GM18951 (cell line): ENCODE results near the gene RABL6.

Experiments used
- POLR2A ChIP-seq: IDR thresholded peaks from 4 replicates; pipeline ENCODE4 v1.6.1; 2011; ENCODE audit warnings: mild to moderate bottlenecking; ENCODE audit not compliant: insufficient read length, insufficient read depth; ENCODE audit errors: extremely low read depth
- in situ Hi-C: fragments of 300-500 bp; cut with MboI; formaldehyde crosslinking; loops from one replicate; pipeline ENCODE4 v1.12.0; 2022; ENCODE audit warnings: low sequenced_read_pairs, mixed read lengths, inconsistent platforms; ENCODE audit not compliant: unreplicated experiment

RABL6 gene

GRCh38 chr9:136851941-136852663 is 44.4 kb downstream of the RABL6 start, which contains the start of gene MAMDC4:
MAMDC4 (plus strand) TSS chr9:136852346; CDS start chr9:136852417, 71 bp downstream.
- TF ChIP-seq POLR2A: peak; percentile 27
- in situ Hi-C loops: no loop called here

GRCh38 chr9:136852664-136853595 is 45.2 kb downstream of the RABL6 start:
- in situ Hi-C loops: no loop called here
- no peak for TF ChIP-seq POLR2A

DNA sequence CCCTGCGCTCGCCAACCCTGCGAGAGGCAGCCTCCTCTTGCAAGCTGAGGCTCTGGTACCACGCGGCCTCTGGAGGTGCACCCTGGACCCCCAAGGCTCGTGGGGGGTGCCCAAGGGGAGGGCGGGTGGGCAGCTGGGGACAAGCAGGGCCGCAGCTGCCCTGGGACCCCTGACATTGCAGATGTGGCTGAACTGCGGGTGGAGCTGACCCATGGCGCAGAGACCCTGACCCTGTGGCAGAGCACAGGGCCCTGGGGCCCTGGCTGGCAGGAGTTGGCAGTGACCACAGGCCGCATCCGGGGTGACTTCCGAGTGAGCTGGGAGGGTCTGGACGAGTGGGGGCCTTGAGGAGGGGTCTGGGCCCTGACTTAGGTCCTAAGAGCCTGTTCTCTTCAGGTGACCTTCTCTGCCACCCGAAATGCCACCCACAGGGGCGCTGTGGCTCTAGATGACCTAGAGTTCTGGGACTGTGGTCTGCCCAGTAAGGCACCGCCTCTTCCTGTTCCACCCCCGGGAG is 45.9 kb downstream of the RABL6 start:
- TF ChIP-seq POLR2A: no peak
- in situ Hi-C loops: no loop called here

GRCh38 chr9:136854113-136854841 is 46.5 kb downstream of the RABL6 start:
- in situ Hi-C loops: no loop called here
- peak; percentile 6 for TF ChIP-seq POLR2A

GRCh38 chr9:136854842-136855460 is 47.2 kb downstream of the RABL6 start:
- TF ChIP-seq POLR2A: no peak
- in situ Hi-C loops: no loop called here

DNA sequence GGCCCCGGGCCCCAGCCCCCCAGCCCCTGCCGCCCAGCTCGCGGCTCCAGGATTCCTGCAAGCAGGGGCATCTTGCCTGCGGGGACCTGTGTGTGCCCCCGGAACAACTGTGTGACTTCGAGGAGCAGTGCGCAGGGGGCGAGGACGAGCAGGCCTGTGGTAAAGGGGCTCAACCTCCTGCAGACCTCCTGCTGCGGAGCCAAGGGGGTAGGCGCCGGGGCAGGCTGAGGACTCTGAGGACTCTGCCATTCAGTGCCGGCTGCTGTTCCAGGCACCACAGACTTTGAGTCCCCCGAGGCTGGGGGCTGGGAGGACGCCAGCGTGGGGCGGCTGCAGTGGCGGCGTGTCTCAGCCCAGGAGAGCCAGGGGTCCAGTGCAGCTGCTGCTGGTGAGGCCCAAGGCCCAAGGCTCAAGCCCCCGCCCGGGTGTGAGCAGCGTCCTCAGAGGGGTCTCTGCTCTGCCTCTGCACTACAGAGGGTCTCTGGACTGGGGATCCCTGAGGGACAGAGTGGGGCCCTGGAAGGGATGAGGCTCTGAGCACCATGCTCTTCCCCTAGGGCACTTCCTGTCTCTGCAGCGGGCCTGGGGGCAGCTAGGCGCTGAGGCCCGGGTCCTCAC is 47.8 kb downstream of the RABL6 start:
- no peak for TF ChIP-seq POLR2A
- in situ Hi-C loops: no loop called here

DNA sequence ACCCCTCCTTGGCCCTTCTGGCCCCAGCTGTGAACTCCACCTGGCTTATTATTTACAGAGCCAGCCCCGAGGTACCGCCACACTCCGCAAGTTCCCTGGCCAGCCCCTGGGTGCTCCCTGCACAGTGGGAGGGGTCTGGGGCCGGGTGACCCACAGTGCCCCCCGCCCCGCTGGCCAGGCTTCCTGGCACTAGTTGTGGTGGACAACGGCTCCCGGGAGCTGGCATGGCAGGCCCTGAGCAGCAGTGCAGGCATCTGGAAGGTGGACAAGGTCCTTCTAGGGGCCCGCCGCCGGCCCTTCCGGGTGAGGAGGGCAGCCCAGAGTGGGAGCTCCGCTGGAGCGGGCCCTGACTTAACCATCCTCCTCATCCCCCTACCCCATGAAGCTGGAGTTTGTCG is 48.3 kb downstream of the RABL6 start:
- no peak for TF ChIP-seq POLR2A

GRCh38 chr9:136856541-136857141 is 48.9 kb downstream of the RABL6 start:
- in situ Hi-C loops: no loop called here
- no peak for TF ChIP-seq POLR2A

More for the DNA sequence above, 48.3 kb downstream of the RABL6 start:
- in situ Hi-C loops: no loop called here

DNA sequence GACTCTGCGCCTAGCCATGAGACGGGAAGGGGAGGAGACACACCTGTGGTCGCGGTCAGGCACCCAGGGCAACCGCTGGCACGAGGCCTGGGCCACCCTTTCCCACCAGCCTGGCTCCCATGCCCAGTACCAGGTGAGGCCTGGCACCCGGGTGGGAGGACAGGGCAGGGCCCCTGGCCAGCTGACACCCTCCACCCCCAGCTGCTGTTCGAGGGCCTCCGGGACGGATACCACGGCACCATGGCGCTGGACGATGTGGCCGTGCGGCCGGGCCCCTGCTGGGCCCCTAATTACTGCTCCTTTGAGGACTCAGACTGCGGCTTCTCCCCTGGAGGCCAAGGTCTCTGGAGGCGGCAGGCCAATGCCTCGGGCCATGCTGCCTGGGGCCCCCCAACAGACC is 49.4 kb downstream of the RABL6 start:
- no peak for TF ChIP-seq POLR2A
- in situ Hi-C loops: no loop called here

- in situ Hi-C loops: no loop called here
- TF ChIP-seq POLR2A: no peak
These were observed 50.0 kb downstream of the RABL6 start for GRCh38 chr9:136857581-136858412.

- no peak for TF ChIP-seq POLR2A
- in situ Hi-C loops: no loop called here
These were observed 50.7 kb downstream of the RABL6 start for GRCh38 chr9:136858452-136858843.
